ENCODE data around the gene ROPN1L. TPM values are rescaled to one million over a fixed set of nuclear protein-coding genes. Genes with fewer than 3 reads are reported as not detected.
A peak's percentile ranks its signal among the peaks of the same experiment; 100 is the strongest.

ROPN1L gene
- total and polyA plus RNA-seq, 2 of the 13 experiments (the other 11 are each of a cell fraction or from before 2014, with no cell fraction given): not detected

DNA sequence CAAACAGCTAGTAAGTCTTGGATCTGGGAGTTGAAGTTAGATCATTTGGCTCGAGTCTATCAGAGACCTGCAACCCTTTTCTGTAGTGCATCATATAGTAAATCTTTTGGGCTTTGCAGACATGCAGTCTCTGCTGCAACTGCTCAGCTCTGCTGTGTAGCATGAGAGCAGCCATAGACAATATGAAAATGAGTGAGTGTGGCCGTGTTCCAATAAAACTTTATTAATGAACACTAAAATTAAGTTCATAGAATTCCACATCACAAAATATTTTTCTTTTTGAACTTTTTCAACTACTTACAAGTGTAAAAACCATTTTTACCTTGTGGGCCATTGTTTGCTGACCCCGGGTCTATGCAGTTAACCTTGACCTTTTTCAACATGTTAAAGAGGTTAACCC lies 35.2 kb downstream of the ROPN1L start:
- H3K79me2 ChIP-seq (ENCODE audit: insufficient read depth, low read length): no peaks in the 10 kb centered on the region
- no peaks in the 10 kb centered on the region for H3K36me3 ChIP-seq (replicated peaks in 1 of 2; ENCODE audit: control insufficient read depth in 1 of 2, insufficient read depth in 2 of 2, low read length in 2 of 2)
- H2AFZ ChIP-seq (ENCODE audit: low read length): no peak overlapping the region
- H3K4me1 ChIP-seq (ENCODE audit: insufficient read depth, low read length): peaks cover 11% of the 10 kb centered on the region
- H3K4me2 ChIP-seq (ENCODE audit: low read depth, low read length): no peak overlapping the region
- H3K27ac ChIP-seq (ENCODE audit: extremely low read length, insufficient read depth, low read length): no peak overlapping the region
- ChIA-PET CTCF (ENCODE audit: low intra/inter-chr PET ratio, low total read pairs) (no interaction called here), POLR2A (no interaction called here)
- no peak for FAIRE-seq
- intact Hi-C loops (cut with micrococcal nuclease; ENCODE audit: unreplicated experiment) (no loop called here), in situ Hi-C loops (cut with HindIII; ENCODE audit: extremely low pct_ligation_motif_present, low pct_unique_long_range_greater_than_20kb) (no loop called here)
- H3K9me3 ChIP-seq (ENCODE audit: low read length): no peaks in the 10 kb centered on the region
- no peaks in the 10 kb centered on the region for H4K20me1 ChIP-seq (ENCODE audit: insufficient read depth, low read length)
- no peak for DNase-seq (ENCODE audit: low spot score)
- TF ChIP-seq, protein P1, sequence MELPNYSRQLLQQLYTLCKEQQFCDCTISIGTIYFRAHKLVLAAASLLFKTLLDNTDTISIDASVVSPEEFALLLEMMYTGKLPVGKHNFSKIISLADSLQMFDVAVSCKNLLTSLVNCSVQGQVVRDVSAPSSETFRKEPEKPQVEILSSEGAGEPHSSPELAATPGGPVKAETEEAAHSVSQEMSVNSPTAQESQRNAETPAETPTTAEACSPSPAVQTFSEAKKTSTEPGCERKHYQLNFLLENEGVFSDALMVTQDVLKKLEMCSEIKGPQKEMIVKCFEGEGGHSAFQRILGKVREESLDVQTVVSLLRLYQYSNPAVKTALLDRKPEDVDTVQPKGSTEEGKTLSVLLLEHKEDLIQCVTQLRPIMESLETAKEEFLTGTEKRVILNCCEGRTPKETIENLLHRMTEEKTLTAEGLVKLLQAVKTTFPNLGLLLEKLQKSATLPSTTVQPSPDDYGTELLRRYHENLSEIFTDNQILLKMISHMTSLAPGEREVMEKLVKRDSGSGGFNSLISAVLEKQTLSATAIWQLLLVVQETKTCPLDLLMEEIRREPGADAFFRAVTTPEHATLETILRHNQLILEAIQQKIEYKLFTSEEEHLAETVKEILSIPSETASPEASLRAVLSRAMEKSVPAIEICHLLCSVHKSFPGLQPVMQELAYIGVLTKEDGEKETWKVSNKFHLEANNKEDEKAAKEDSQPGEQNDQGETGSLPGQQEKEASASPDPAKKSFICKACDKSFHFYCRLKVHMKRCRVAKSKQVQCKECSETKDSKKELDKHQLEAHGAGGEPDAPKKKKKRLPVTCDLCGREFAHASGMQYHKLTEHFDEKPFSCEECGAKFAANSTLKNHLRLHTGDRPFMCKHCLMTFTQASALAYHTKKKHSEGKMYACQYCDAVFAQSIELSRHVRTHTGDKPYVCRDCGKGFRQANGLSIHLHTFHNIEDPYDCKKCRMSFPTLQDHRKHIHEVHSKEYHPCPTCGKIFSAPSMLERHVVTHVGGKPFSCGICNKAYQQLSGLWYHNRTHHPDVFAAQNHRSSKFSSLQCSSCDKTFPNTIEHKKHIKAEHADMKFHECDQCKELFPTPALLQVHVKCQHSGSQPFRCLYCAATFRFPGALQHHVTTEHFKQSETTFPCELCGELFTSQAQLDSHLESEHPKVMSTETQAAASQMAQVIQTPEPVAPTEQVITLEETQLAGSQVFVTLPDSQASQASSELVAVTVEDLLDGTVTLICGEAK (IDR thresholded peaks at IDR 0.05): no peak
- TF ChIP-seq, protein P1 (CRISPR knock-in tag; IDR thresholded peaks at IDR 0.05): 0 out of 2 replicates have a peak, but pooled peaks have one; percentile 25
- TF ChIP-seq MTA1 (CRISPR knock-in tag; IDR thresholded peaks at IDR 0.05; ENCODE audit: borderline replicate concordance): no peak
- peaks cover 0 to 31% of the 10 kb centered on the region in 2 experiments; a peak in 2 of 5 replicates for H3K27me3 ChIP-seq (ENCODE audit: control insufficient read depth in 1 of 2, insufficient read depth in 2 of 2, low read length in 2 of 2)
- no peak overlapping the region for H3K4me3 ChIP-seq (replicated peaks in 1 of 3; ENCODE audit: insufficient read depth in 1 of 3, low read depth in 2 of 3, low read length in 3 of 3)
- no TSS peak for BruUV-seq (replicated peaks)
- 5% methylated on average over 3 of the region's 3 CpGs for WGBS (ENCODE audit: low lambda C conversion rate)
- no peak overlapping the region for H3K9ac ChIP-seq (ENCODE audit: insufficient read depth, low read depth, low read length)
- ATAC-seq: no peak
